ENCODE data around the gene NPTXR.

The NPTXR gene

GRCh38 chr22:38845004-38845740 lies 1.3 kb upstream of the NPTXR start:
- TF ChIP-seq CTCF (IDR thresholded peaks at IDR 0.05; ENCODE audit: low read length) (no peak), EZH2phosphoT487 (IDR thresholded peaks at IDR 0.05; ENCODE audit: low read length) (no peak), EZH2 (optimal IDR thresholded peaks at IDR 0.05; ENCODE audit: low read depth, low read length) (no peak)
- no peaks in the 10 kb centered on the region for H3K79me2 ChIP-seq (ENCODE audit: low read length)
- H3K4me2 ChIP-seq (ENCODE audit: low read depth, low read length) = no peak overlapping the region
- no peaks in the 10 kb centered on the region for H4K20me1 ChIP-seq (ENCODE audit: insufficient read depth, low read length)
- H3K27ac ChIP-seq (ENCODE audit: low read length) = no peak overlapping the region
- no peaks in the 10 kb centered on the region for H3K9me2 ChIP-seq (replicated peaks; ENCODE audit: insufficient read depth, low read length)
- no peak overlapping the region for H3K4me3 ChIP-seq (ENCODE audit: low read length)
- peaks cover 91% of the 10 kb centered on the region for H3K27me3 ChIP-seq (replicated peaks; ENCODE audit: insufficient read depth, low read length)
- no peaks in the 10 kb centered on the region for H3F3A ChIP-seq (ENCODE audit: insufficient read depth, low read length)
- H3K9me3 ChIP-seq (replicated peaks; ENCODE audit: insufficient read depth, low read length) = no peaks in the 10 kb centered on the region
- no peak overlapping the region for H2AFZ ChIP-seq (ENCODE audit: low read length)
- H3K36me3 ChIP-seq (replicated peaks; ENCODE audit: insufficient read depth, low read length) = no peaks in the 10 kb centered on the region
- H3K9ac ChIP-seq (ENCODE audit: low read length) = no peak overlapping the region
- no peaks in the 10 kb centered on the region for H3K4me1 ChIP-seq (ENCODE audit: low read length)
- no peak for DNase-seq

GRCh38 chr22:38844315-38845003 lies 631 bp upstream of the NPTXR start:
- Histone ChIP-seq H3K79me2 (ENCODE audit: low read length) (no peaks in the 10 kb centered on the region), H3K9me3 (replicated peaks; ENCODE audit: insufficient read depth, low read length) (no peaks in the 10 kb centered on the region), H3K27ac (ENCODE audit: low read length) (no peak overlapping the region), H3K36me3 (replicated peaks; ENCODE audit: insufficient read depth, low read length) (no peaks in the 10 kb centered on the region), H3K4me1 (ENCODE audit: low read length) (no peaks in the 10 kb centered on the region), H3K4me2 (ENCODE audit: low read depth, low read length) (no peak overlapping the region), H4K20me1 (ENCODE audit: insufficient read depth, low read length) (no peaks in the 10 kb centered on the region), H3K27me3 (replicated peaks; ENCODE audit: insufficient read depth, low read length) (peaks cover 91% of the 10 kb centered on the region), H3K9me2 (replicated peaks; ENCODE audit: insufficient read depth, low read length) (no peaks in the 10 kb centered on the region), H3F3A (ENCODE audit: insufficient read depth, low read length) (no peaks in the 10 kb centered on the region), H3K9ac (ENCODE audit: low read length) (no peak overlapping the region), H2AFZ (ENCODE audit: low read length) (no peak overlapping the region), H3K4me3 (ENCODE audit: low read length) (no peak overlapping the region)
- TF ChIP-seq CTCF (IDR thresholded peaks at IDR 0.05; ENCODE audit: low read length) (no peak), EZH2 (optimal IDR thresholded peaks at IDR 0.05; ENCODE audit: low read depth, low read length) (peak; percentile 31)
- no peak for DNase-seq

DNA sequence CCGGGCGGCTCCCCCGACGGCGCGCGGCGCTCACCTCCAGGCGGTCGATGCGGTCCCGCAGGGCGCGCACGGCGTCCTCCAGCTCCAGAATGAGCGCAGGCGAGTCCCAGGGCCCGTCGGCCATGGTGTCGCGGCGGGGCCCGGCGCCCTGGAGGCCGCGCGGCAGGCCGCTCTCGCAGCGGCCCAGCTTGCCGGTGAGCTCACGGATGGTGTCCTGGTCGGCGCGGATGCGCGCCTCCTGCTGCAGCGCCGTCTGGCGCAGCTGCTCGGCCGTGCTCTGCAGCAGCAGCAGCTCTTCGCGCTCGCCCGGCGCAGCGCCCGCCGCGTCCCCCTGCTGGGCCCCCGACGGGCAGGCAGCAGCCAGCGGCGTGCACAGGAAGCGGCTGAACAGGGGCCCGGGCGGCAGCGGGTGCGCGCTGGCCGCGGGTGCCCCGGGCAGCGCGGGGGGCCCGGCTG lies 599 bp downstream of the NPTXR start:
- Histone ChIP-seq H3K27me3 (replicated peaks; ENCODE audit: insufficient read depth, low read length) (peaks cover 89% of the 10 kb centered on the region), H3K4me2 (ENCODE audit: low read depth, low read length) (no peak overlapping the region), H3K4me3 (ENCODE audit: low read length) (no peak overlapping the region), H2AFZ (ENCODE audit: low read length) (no peak overlapping the region), H3K9me3 (replicated peaks; ENCODE audit: insufficient read depth, low read length) (no peaks in the 10 kb centered on the region), H3K4me1 (ENCODE audit: low read length) (no peaks in the 10 kb centered on the region), H3K36me3 (replicated peaks; ENCODE audit: insufficient read depth, low read length) (no peaks in the 10 kb centered on the region), H3K79me2 (ENCODE audit: low read length) (no peaks in the 10 kb centered on the region), H4K20me1 (ENCODE audit: insufficient read depth, low read length) (no peaks in the 10 kb centered on the region), H3F3A (ENCODE audit: insufficient read depth, low read length) (no peaks in the 10 kb centered on the region), H3K27ac (ENCODE audit: low read length) (no peak overlapping the region), H3K9me2 (replicated peaks; ENCODE audit: insufficient read depth, low read length) (no peaks in the 10 kb centered on the region), H3K9ac (ENCODE audit: low read length) (no peak overlapping the region)
- TF ChIP-seq EZH2phosphoT487 (IDR thresholded peaks at IDR 0.05; ENCODE audit: low read length) = no peak
- no peak for TF ChIP-seq EZH2 (optimal IDR thresholded peaks at IDR 0.05; ENCODE audit: low read depth, low read length)
- no peak for TF ChIP-seq CTCF (IDR thresholded peaks at IDR 0.05; ENCODE audit: low read length)
- no peak for DNase-seq
